Activated naive CD4-positive, alpha-beta T cell treated with anti-CD3 and anti-CD28 coated beads, Interleukin-2, amount 10 ng/mL, durations not matched to agents 7 days and 5 days (primary cell): ENCODE results near the gene TLR2.

ENCODE experiments used
- CTCF ChIA-PET: fragments of 350-600 bp; sonication (Branson Sonifier 250); formaldehyde crosslinking; loops from one replicate; lab custom pipeline; 2021; ENCODE audit warnings: antibody characterized with exemption; lab: Charles Lee
- DNase-seq: peaks from one replicate; pipeline ENCODE4 v3.0.0-alpha.2; 2020
- H3K27ac Mint-ChIP-seq: one replicate; pipeline ENCODE4 v1.8.0; 2021; ENCODE audit warnings: mild to moderate bottlenecking, moderate library complexity, mixed read lengths
- H3K27me3 Mint-ChIP-seq: one replicate; pipeline ENCODE4 v1.8.0; 2021; ENCODE audit warnings: mild to moderate bottlenecking, mixed read lengths
- H3K36me3 Mint-ChIP-seq: one replicate; pipeline ENCODE4 v1.8.0; 2021; ENCODE audit warnings: mixed read lengths
- H3K4me1 Mint-ChIP-seq: one replicate; pipeline ENCODE4 v1.8.0; 2021; ENCODE audit warnings: mixed read lengths
- H3K4me3 Mint-ChIP-seq: one replicate; pipeline ENCODE4 v1.8.0; 2021; ENCODE audit warnings: mild to moderate bottlenecking, moderate library complexity, mixed read lengths
- H3K9me3 Mint-ChIP-seq: one replicate; pipeline ENCODE4 v1.8.0; 2021; ENCODE audit warnings: mixed read lengths

The TLR2 gene

GRCh38 chr4:153728151-153728550, 44.1 kb downstream of the TLR2 start:
- peaks cover 4% of the 10 kb centered on the region for H3K27me3 Mint-ChIP-seq
- H3K4me3 Mint-ChIP-seq, result no peak overlapping the region
- CTCF ChIA-PET, result no interaction called here
- no peaks in the 10 kb centered on the region for H3K9me3 Mint-ChIP-seq
- H3K4me1 Mint-ChIP-seq, result peaks cover 5% of the 10 kb centered on the region
- no peaks in the 10 kb centered on the region for H3K36me3 Mint-ChIP-seq
- DNase-seq, result no peak
- H3K27ac Mint-ChIP-seq, result no peak overlapping the region

- CTCF ChIA-PET, result interaction anchor here (0.7 kb wide), 1 partner anchor 58 kb away, joined by 3 read pairs; no protein-coding TSS in a partner anchor
- no peak overlapping the region for H3K27ac Mint-ChIP-seq
- no peaks in the 10 kb centered on the region for H3K36me3 Mint-ChIP-seq
- no peak for DNase-seq
- H3K4me3 Mint-ChIP-seq, result no peak overlapping the region
- no peaks in the 10 kb centered on the region for H3K9me3 Mint-ChIP-seq
- H3K27me3 Mint-ChIP-seq, result peaks cover 4% of the 10 kb centered on the region
- peaks cover 7% of the 10 kb centered on the region for H3K4me1 Mint-ChIP-seq
Measured at GRCh38 chr4:153728660-153729059, 44.6 kb downstream of the TLR2 start.

DNA sequence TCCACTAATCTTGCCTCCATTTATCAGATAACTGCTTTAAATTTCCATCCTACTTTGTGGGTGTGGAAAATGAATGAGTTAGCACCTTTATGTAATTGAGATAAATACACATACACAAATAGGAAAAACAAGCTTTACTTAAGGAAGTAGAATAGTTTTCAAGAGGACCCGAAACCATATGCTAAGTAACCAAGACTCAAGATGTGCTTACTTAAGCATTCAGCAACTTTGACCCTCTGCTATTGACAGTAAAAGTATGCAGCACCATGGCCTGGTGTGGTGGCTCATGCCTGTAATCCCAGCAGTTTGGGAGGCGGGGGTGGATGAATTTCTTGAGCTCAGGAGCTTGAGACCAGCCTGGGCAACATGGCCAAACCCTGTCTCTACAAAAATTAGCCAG, 45.8 kb downstream of the TLR2 start:
- Mint-ChIP-seq H3K27ac (no peak overlapping the region), H3K27me3 (peaks cover 4% of the 10 kb centered on the region), H3K4me3 (no peak overlapping the region), H3K9me3 (no peaks in the 10 kb centered on the region), H3K36me3 (no peaks in the 10 kb centered on the region), H3K4me1 (peaks cover 11% of the 10 kb centered on the region)
- no peak for DNase-seq
- CTCF ChIA-PET, result interaction anchor here (1.4 kb wide), 1 partner anchor 20 kb away, joined by 3 read pairs; no protein-coding TSS in a partner anchor

- Mint-ChIP-seq H3K4me3 (no peak overlapping the region), H3K27me3 (peaks cover 4% of the 10 kb centered on the region), H3K27ac (no peak overlapping the region), H3K4me1 (peaks cover 11% of the 10 kb centered on the region), H3K9me3 (no peaks in the 10 kb centered on the region), H3K36me3 (no peaks in the 10 kb centered on the region)
- CTCF ChIA-PET, result no interaction called here
- no peak for DNase-seq
Measured at GRCh38 chr4:153731239-153731638, 47.2 kb downstream of the TLR2 start.

- DNase-seq, result no peak
- no peak overlapping the region for H3K27ac Mint-ChIP-seq
- peaks cover 9% of the 10 kb centered on the region for H3K27me3 Mint-ChIP-seq
- CTCF ChIA-PET, result interaction anchor here (0.9 to 1.3 kb wide), 5 partner anchors 13 to 390 kb away, joined by 3 to 5 read pairs (median 5); no protein-coding TSS in a partner anchor
- no peak overlapping the region for H3K4me3 Mint-ChIP-seq
- H3K9me3 Mint-ChIP-seq, result no peaks in the 10 kb centered on the region
- no peaks in the 10 kb centered on the region for H3K36me3 Mint-ChIP-seq
- peaks cover 9% of the 10 kb centered on the region for H3K4me1 Mint-ChIP-seq
Measured at GRCh38 chr4:153733751-153734448, 49.8 kb downstream of the TLR2 start.

DNA sequence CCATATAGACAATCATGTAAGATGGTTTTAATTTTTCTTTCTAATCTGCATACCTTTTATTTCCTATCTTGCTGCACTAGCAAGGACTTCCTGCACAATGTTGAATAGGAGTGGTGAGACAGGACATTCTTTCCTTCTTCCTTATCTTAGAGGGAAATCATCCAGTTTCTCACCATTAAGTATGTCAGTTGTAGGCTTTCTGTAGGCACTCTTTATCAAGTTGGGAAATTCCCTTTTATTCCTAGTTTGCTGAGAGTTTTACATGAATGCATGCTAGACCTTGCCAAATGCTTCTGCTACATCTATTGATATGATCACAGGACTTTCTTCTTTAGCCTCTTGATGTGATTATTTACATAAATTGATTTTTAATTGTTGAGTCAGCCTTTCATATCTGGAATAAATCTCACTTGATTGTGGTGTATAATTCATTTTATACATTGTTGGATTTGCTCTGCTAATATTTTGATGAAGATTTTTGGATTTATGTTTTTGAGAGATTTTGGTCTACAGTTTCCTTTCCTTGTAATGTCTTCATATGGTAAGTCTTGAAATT, 51.9 kb downstream of the TLR2 start:
- Mint-ChIP-seq H3K27ac (no peak overlapping the region), H3K27me3 (peaks cover 16% of the 10 kb centered on the region), H3K9me3 (peaks cover 6% of the 10 kb centered on the region), H3K4me3 (no peak overlapping the region), H3K36me3 (no peaks in the 10 kb centered on the region), H3K4me1 (peaks cover 6% of the 10 kb centered on the region)
- no peak for DNase-seq
- CTCF ChIA-PET, result no interaction called here

- CTCF ChIA-PET, result interaction anchor here (0.9 to 2.0 kb wide), 4 partner anchors 8 to 107 kb away, joined by 3 to 7 read pairs (median 5); no protein-coding TSS in a partner anchor
- Mint-ChIP-seq H3K27me3 (peaks cover 12% of the 10 kb centered on the region), H3K4me3 (no peak overlapping the region), H3K9me3 (peaks cover 8% of the 10 kb centered on the region), H3K27ac (no peak overlapping the region), H3K4me1 (no peaks in the 10 kb centered on the region), H3K36me3 (no peaks in the 10 kb centered on the region)
- DNase-seq, result no peak
Measured at GRCh38 chr4:153741541-153741940, 57.5 kb downstream of the TLR2 start.

DNA sequence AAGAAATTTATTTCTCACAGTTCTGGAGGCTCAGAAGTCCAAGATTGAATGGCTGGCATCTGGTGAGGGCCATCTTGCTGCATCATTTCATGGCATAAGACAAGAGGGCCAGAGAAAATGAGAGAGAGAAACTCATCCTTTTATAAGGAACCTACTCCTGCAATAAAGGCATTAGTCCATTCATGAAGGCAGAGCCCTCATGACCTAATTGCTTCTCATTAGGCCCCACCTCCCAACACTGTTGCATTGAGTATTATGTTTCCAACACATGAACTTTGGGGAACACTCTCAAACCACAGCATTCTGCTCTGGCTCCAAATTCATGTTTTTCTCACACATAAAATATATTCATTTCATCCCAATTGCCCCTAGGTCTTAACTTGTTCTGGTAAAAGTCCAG, 61.6 kb downstream of the TLR2 start:
- peaks cover 10% of the 10 kb centered on the region for H3K27me3 Mint-ChIP-seq
- peaks cover 5% of the 10 kb centered on the region for H3K9me3 Mint-ChIP-seq
- peaks cover 6% of the 10 kb centered on the region for H3K4me1 Mint-ChIP-seq
- no peaks in the 10 kb centered on the region for H3K36me3 Mint-ChIP-seq
- H3K4me3 Mint-ChIP-seq, result no peak overlapping the region
- H3K27ac Mint-ChIP-seq, result no peak overlapping the region
- CTCF ChIA-PET, result no interaction called here
- no peak for DNase-seq

DNA sequence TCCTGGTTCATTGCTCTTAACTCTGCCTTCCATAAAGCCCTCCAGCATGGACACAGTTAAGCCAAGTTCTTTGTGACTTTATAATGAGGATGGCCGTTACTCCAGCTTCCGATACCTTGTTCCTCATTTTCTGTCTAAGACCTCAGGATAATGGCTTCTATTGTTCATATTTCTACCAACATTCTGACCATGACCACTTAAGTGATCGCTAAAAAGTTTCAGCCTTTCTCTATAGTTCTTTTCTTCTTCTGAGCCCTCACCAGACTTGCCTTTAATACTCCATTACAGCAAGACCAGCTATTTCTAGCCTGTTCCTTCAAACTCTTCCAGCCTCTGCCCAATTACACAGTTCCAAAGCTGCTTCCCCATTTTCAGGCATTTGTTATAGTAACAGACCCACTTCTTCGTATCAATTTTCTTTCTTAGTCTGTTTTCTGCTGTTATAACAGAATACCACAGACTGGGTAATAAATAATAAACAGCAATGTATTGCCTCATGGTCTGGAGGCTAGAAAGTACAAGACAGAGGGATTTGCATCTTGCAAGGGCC, 63.4 kb downstream of the TLR2 start:
- no peaks in the 10 kb centered on the region for H3K36me3 Mint-ChIP-seq
- peaks cover 6% of the 10 kb centered on the region for H3K4me1 Mint-ChIP-seq
- CTCF ChIA-PET, result interaction anchor here (1.3 to 5.5 kb wide), 4 partner anchors 13 to 605 kb away, joined by 3 to 70 read pairs (median 5); no protein-coding TSS in a partner anchor
- DNase-seq, result no peak
- no peak overlapping the region for H3K27ac Mint-ChIP-seq
- no peaks in the 10 kb centered on the region for H3K9me3 Mint-ChIP-seq
- H3K27me3 Mint-ChIP-seq, result peaks cover 10% of the 10 kb centered on the region
- H3K4me3 Mint-ChIP-seq, result no peak overlapping the region

GRCh38 chr4:153748378-153748777, 64.3 kb downstream of the TLR2 start:
- Mint-ChIP-seq H3K36me3 (no peaks in the 10 kb centered on the region), H3K4me1 (peaks cover 6% of the 10 kb centered on the region), H3K27ac (no peak overlapping the region), H3K27me3 (peaks cover 10% of the 10 kb centered on the region), H3K4me3 (no peak overlapping the region), H3K9me3 (no peaks in the 10 kb centered on the region)
- DNase-seq, result no peak
- CTCF ChIA-PET, result interaction anchor here (2.1 to 5.5 kb wide), 4 partner anchors 98 to 605 kb away, joined by 8 to 70 read pairs (median 26); no protein-coding TSS in a partner anchor

- Mint-ChIP-seq H3K27me3 (peaks cover 10% of the 10 kb centered on the region), H3K4me1 (peaks cover 10% of the 10 kb centered on the region), H3K9me3 (no peaks in the 10 kb centered on the region), H3K36me3 (no peaks in the 10 kb centered on the region), H3K27ac (no peak overlapping the region), H3K4me3 (no peak overlapping the region)
- peak; percentile 80 for DNase-seq
- CTCF ChIA-PET, result interaction anchor here (0.6 to 5.5 kb wide), 31 partner anchors 8 to 607 kb away, joined by 3 to 70 read pairs (median 4); partner anchors contain the start of genes MND1 and TMEM131L
Measured at GRCh38 chr4:153750197-153750817, 66.2 kb downstream of the TLR2 start.

- H3K36me3 Mint-ChIP-seq, result no peaks in the 10 kb centered on the region
- no peak overlapping the region for H3K27ac Mint-ChIP-seq
- peaks cover 28% of the 10 kb centered on the region for H3K27me3 Mint-ChIP-seq
- CTCF ChIA-PET, result no interaction called here
- no peak for DNase-seq
- peaks cover 15% of the 10 kb centered on the region for H3K4me1 Mint-ChIP-seq
- H3K9me3 Mint-ChIP-seq, result no peaks in the 10 kb centered on the region
- no peak overlapping the region for H3K4me3 Mint-ChIP-seq
Measured at GRCh38 chr4:153755186-153755585, 71.1 kb downstream of the TLR2 start.
